ENCODE measurements around the gene HINFP. TPM values are rescaled to one million over a fixed set of nuclear protein-coding genes. Genes with fewer than 3 reads are reported as not detected.

HINFP gene
- total and polyA plus RNA-seq, 9 of the 15 experiments (the other 6 are each of a cell fraction or from before 2014, with no cell fraction given), result 13.8 to 34.1 (median 22.5) TPM

DNA sequence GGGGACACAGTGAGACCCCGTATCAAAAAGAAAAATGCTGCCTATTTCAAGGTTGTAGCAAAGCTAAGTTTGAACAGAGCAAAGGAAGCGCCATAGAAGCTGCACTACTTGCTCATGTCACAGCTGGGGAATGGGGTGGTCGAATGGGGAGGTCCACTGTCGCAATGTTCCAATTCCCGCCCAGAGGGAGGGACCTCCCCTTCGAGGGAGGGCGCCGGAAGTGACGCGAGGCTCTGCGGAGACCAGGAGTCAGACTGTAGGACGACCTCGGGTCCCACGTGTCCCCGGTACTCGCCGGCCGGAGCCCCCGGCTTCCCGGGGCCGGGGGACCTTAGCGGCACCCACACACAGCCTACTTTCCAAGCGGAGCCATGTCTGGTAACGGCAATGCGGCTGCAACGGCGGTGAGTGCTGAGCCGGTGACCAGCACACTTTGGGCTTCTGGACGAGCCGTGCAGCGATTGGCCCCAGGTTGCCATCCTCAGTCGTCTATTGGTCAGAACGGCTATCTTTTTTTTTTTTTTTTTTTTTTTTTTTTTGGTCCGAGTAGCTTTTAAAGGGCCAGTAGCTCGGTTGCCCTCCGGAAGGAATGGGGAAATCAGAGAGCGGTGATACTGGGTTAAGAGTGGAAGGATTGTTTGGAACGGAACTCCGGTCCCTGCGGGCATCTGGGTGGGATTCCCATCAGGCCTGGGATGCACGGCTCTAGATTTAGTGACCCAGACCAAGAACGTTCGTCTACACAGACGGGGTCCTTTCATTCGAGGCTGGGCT is 36.5 kb upstream of the HINFP start, which contains the start of gene HMBS (continued):
- no peak for TF ChIP-seq THRB (CRISPR knock-in tag; conservative IDR thresholded peaks at IDR 0.05)
- no peak for TF ChIP-seq SFPQ (IDR thresholded peaks at IDR 0.05; ENCODE audit: low read depth, low read length)
- TF ChIP-seq HSF4 (CRISPR knock-in tag; IDR thresholded peaks at IDR 0.05; ENCODE audit: borderline replicate concordance), result no peak
- TF ChIP-seq FOXP1 (CRISPR knock-in tag; IDR thresholded peaks at IDR 0.05), result no peak
- TF ChIP-seq, protein P1, sequence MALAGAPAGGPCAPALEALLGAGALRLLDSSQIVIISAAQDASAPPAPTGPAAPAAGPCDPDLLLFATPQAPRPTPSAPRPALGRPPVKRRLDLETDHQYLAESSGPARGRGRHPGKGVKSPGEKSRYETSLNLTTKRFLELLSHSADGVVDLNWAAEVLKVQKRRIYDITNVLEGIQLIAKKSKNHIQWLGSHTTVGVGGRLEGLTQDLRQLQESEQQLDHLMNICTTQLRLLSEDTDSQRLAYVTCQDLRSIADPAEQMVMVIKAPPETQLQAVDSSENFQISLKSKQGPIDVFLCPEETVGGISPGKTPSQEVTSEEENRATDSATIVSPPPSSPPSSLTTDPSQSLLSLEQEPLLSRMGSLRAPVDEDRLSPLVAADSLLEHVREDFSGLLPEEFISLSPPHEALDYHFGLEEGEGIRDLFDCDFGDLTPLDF (CRISPR knock-in tag; IDR thresholded peaks at IDR 0.05), result peak; percentile 98
- peak; percentile 78 for TF ChIP-seq SIN3B (IDR thresholded peaks at IDR 0.05; ENCODE audit: low read depth)
- TF ChIP-seq ETV6 (IDR thresholded peaks at IDR 0.05; ENCODE audit: borderline replicate concordance in 1 of 2, low read depth in 2 of 2, low read length in 1 of 2), result no peak
- TF ChIP-seq ETV6 (CRISPR knock-in tag; IDR thresholded peaks at IDR 0.05; ENCODE audit: borderline replicate concordance), result no peak
- no peak for TF ChIP-seq PTTG1 (tag; IDR thresholded peaks at IDR 0.05; ENCODE audit: low read depth)
- TF ChIP-seq NCOA2 (IDR thresholded peaks at IDR 0.05; ENCODE audit: partially characterized antibody in 2 of 2), result no peak
- peak; percentile 46; the same call in 1 of the 2 replicates for TF ChIP-seq KAT7 (CRISPR knock-in tag; IDR thresholded peaks at IDR 0.05; ENCODE audit: borderline replicate concordance)
- no peak; the same call in 1 of the 2 replicates for TF ChIP-seq FOSL1 (tag; conservative IDR thresholded peaks at IDR 0.05)
- TF ChIP-seq NFIC (IDR thresholded peaks at IDR 0.05), result no peak; the same call in 1 of the 2 replicates
- TF ChIP-seq KDM2B (CRISPR knock-in tag; IDR thresholded peaks at IDR 0.05), result no peak
- TF ChIP-seq FOS (IDR thresholded peaks at IDR 0.05; ENCODE audit: extremely low read depth, insufficient read length), result peak; percentile 68
- no peak for TF ChIP-seq HNRNPLL (IDR thresholded peaks at IDR 0.05; ENCODE audit: low read depth, low read length, poor library complexity, severe bottlenecking)
- no peak for TF ChIP-seq CHCHD3 (CRISPR knock-in tag; IDR thresholded peaks at IDR 0.05)
- no peak for TF ChIP-seq PHB2 (IDR thresholded peaks at IDR 0.05; ENCODE audit: low read depth)
- TF ChIP-seq ZBED1 (IDR thresholded peaks at IDR 0.05), result no peak
- TF ChIP-seq ZBTB33 (CRISPR knock-in tag; IDR thresholded peaks at IDR 0.05), result no peak
- peak; percentile 29 for TF ChIP-seq ZBTB17 (CRISPR knock-in tag; IDR thresholded peaks at IDR 0.05)
